ENCODE measurements around the gene VEZT. TPM values are rescaled to one million over a fixed set of nuclear protein-coding genes. Genes with fewer than 3 reads are reported as not detected.

The VEZT gene
- total and polyA plus RNA-seq, 10 of the 15 experiments (the other 5 are each of a cell fraction or from before 2014, with no cell fraction given): 32.8 to 134 (median 66.2) TPM

DNA sequence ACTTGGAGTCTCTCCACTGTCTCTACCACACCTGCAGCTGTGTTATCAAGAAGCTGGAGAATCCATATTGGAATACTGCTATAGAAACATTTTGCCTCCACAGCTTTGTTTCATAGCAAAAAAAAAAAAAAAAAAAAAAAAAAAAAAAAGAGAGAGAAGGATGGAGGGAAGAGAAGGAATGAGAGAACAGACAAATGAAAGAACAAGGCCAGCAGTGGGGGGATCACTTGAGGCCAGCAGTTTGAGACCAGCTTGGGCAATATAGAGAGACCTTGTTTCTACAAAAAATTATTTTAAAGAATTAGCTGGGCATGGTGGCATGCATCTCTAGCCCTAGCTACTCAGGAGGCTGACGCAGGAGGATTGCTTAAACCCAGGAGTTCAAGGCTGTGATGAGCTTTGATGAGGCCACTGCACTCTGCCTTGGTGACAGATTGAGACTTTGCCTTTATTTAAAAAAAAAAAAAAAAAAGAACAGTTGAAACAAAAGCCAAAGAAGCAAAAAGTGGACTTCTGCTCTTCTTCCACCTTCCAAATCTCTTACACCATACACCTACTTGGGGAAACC, 8.1 kb downstream of the VEZT start:
- WGBS (ENCODE audit: insufficient coverage, insufficient replicate concordance, low lambda C conversion rate, missing lambda C conversion rate): 100% methylated on average over 1 of the region's 1 CpG
- no peak overlapping the region for H3K4me2 ChIP-seq (ENCODE audit: control insufficient read depth, insufficient read depth)
- no peaks in the 10 kb centered on the region for H3K9me3 ChIP-seq (replicated peaks; ENCODE audit: control insufficient read depth, insufficient read depth, low read length)
- ChIA-PET POLR2A (interaction anchor here (0.6 to 0.7 kb wide), 3 partner anchors 14 to 70 kb away, joined by 3 read pairs; no protein-coding TSS in a partner anchor), CTCF (interaction anchor here (0.7 to 2.1 kb wide), 4 partner anchors 10 to 309 kb away, joined by 3 to 7 read pairs (median 5); no protein-coding TSS in a partner anchor), SMC1A (ENCODE audit: uncharacterized antibody, unreplicated experiment) (interaction anchor here (0.6 to 1.0 kb wide), 3 partner anchors 10 to 445 kb away, joined by 3 read pairs; no protein-coding TSS in a partner anchor), RAD21 (ENCODE audit: unreplicated experiment) (interaction anchor here (0.6 kb wide), 1 partner anchor 282 kb away, joined by 3 read pairs; no protein-coding TSS in a partner anchor)
- H3K27me3 ChIP-seq (replicated peaks in 1 of 2; ENCODE audit: control insufficient read depth in 2 of 2, insufficient read depth in 2 of 2, low read length in 1 of 2): no peaks in the 10 kb centered on the region
- BruUV-seq (replicated peaks): no TSS peak
- H3K79me2 ChIP-seq (ENCODE audit: control insufficient read depth, insufficient read depth, low read length): peaks cover 79% of the 10 kb centered on the region
- ATAC-seq (no peak), DNase-seq (ENCODE audit: low read depth, low spot score) (no peak), FAIRE-seq (no peak)
- H3K36me3 ChIP-seq (ENCODE audit: control insufficient read depth in 2 of 2, insufficient read depth in 2 of 2, low read length in 1 of 2): peaks cover 3 to 9% of the 10 kb centered on the region in 2 experiments
- intact Hi-C loops (cut with micrococcal nuclease; ENCODE audit: unreplicated experiment): no loop called here
- no peak overlapping the region for H3K4me3 ChIP-seq
- no peak overlapping the region for H3K27ac ChIP-seq (ENCODE audit: control insufficient read depth, insufficient read depth)
- H2AFZ ChIP-seq (ENCODE audit: control insufficient read depth, low read depth, low read length): no peak overlapping the region
- H3K9ac ChIP-seq (ENCODE audit: control insufficient read depth, insufficient read depth, low read length): no peak overlapping the region
- H4K20me1 ChIP-seq (ENCODE audit: control insufficient read depth, insufficient read depth): no peaks in the 10 kb centered on the region
- in situ Hi-C loops (cut with MboI): no loop called here
- H3K4me1 ChIP-seq (ENCODE audit: control insufficient read depth, insufficient read depth, low read length): no peaks in the 10 kb centered on the region
- no peak for TF ChIP-seq LARP7 (IDR thresholded peaks at IDR 0.05)
- TF ChIP-seq CHD2 (IDR thresholded peaks at IDR 0.05; ENCODE audit: borderline replicate concordance, low read depth, low read length): no peak
- TF ChIP-seq MYC (IDR thresholded peaks at IDR 0.05; ENCODE audit: insufficient read depth, insufficient read length, insufficient replicate concordance, low read length, severe bottlenecking): no peak
- no peak for TF ChIP-seq KAT2A (conservative IDR thresholded peaks at IDR 0.05; ENCODE audit: control insufficient read depth, low read depth, low read length)
- TF ChIP-seq, protein P1, sequence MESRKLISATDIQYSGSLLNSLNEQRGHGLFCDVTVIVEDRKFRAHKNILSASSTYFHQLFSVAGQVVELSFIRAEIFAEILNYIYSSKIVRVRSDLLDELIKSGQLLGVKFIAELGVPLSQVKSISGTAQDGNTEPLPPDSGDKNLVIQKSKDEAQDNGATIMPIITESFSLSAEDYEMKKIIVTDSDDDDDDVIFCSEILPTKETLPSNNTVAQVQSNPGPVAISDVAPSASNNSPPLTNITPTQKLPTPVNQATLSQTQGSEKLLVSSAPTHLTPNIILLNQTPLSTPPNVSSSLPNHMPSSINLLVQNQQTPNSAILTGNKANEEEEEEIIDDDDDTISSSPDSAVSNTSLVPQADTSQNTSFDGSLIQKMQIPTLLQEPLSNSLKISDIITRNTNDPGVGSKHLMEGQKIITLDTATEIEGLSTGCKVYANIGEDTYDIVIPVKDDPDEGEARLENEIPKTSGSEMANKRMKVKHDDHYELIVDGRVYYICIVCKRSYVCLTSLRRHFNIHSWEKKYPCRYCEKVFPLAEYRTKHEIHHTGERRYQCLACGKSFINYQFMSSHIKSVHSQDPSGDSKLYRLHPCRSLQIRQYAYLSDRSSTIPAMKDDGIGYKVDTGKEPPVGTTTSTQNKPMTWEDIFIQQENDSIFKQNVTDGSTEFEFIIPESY (IDR thresholded peaks at IDR 0.05): no peak
- TF ChIP-seq, protein P2, sequence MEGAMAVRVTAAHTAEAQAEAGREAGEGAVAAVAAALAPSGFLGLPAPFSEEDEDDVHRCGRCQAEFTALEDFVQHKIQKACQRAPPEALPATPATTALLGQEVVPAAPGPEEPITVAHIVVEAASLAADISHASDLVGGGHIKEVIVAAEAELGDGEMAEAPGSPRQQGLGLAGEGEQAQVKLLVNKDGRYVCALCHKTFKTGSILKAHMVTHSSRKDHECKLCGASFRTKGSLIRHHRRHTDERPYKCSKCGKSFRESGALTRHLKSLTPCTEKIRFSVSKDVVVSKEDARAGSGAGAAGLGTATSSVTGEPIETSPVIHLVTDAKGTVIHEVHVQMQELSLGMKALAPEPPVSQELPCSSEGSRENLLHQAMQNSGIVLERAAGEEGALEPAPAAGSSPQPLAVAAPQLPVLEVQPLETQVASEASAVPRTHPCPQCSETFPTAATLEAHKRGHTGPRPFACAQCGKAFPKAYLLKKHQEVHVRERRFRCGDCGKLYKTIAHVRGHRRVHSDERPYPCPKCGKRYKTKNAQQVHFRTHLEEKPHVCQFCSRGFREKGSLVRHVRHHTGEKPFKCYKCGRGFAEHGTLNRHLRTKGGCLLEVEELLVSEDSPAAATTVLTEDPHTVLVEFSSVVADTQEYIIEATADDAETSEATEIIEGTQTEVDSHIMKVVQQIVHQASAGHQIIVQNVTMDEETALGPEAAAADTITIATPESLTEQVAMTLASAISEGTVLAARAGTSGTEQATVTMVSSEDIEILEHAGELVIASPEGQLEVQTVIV (IDR thresholded peaks at IDR 0.05; ENCODE audit: borderline replicate concordance, partially characterized antibody): no peak
- TF ChIP-seq, protein P3, sequence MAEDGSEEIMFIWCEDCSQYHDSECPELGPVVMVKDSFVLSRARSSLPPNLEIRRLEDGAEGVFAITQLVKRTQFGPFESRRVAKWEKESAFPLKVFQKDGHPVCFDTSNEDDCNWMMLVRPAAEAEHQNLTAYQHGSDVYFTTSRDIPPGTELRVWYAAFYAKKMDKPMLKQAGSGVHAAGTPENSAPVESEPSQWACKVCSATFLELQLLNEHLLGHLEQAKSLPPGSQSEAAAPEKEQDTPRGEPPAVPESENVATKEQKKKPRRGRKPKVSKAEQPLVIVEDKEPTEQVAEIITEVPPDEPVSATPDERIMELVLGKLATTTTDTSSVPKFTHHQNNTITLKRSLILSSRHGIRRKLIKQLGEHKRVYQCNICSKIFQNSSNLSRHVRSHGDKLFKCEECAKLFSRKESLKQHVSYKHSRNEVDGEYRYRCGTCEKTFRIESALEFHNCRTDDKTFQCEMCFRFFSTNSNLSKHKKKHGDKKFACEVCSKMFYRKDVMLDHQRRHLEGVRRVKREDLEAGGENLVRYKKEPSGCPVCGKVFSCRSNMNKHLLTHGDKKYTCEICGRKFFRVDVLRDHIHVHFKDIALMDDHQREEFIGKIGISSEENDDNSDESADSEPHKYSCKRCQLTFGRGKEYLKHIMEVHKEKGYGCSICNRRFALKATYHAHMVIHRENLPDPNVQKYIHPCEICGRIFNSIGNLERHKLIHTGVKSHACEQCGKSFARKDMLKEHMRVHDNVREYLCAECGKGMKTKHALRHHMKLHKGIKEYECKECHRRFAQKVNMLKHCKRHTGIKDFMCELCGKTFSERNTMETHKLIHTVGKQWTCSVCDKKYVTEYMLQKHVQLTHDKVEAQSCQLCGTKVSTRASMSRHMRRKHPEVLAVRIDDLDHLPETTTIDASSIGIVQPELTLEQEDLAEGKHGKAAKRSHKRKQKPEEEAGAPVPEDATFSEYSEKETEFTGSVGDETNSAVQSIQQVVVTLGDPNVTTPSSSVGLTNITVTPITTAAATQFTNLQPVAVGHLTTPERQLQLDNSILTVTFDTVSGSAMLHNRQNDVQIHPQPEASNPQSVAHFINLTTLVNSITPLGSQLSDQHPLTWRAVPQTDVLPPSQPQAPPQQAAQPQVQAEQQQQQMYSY (CRISPR knock-in tag; IDR thresholded peaks at IDR 0.05): no peak
- TF ChIP-seq SMARCA5 (IDR thresholded peaks at IDR 0.05): no peak
- no peak for TF ChIP-seq POLR2AphosphoS2 (IDR thresholded peaks at IDR 0.05; ENCODE audit: low read depth, low read length)
- TF ChIP-seq FOXM1 (IDR thresholded peaks at IDR 0.05; ENCODE audit: low read depth, low read length): no peak
- TF ChIP-seq RBBP5 (conservative IDR thresholded peaks at IDR 0.05): no peak
- TF ChIP-seq TCF12 (IDR thresholded peaks at IDR 0.05; ENCODE audit: low read depth, low read length): no peak
- no peak for TF ChIP-seq ZNF24 (IDR thresholded peaks at IDR 0.05)
- TF ChIP-seq ZNF274 (IDR thresholded peaks at IDR 0.05; ENCODE audit: insufficient read depth, insufficient read length): no peak
- TF ChIP-seq, protein P4, sequence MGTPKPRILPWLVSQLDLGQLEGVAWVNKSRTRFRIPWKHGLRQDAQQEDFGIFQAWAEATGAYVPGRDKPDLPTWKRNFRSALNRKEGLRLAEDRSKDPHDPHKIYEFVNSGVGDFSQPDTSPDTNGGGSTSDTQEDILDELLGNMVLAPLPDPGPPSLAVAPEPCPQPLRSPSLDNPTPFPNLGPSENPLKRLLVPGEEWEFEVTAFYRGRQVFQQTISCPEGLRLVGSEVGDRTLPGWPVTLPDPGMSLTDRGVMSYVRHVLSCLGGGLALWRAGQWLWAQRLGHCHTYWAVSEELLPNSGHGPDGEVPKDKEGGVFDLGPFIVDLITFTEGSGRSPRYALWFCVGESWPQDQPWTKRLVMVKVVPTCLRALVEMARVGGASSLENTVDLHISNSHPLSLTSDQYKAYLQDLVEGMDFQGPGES (IDR thresholded peaks at IDR 0.05): no peak
